A549 (cell line): ENCODE data around the gene MAP3K9.
A peak's percentile ranks its signal among the peaks of the same experiment; 100 is the strongest.

Source experiments
- CHD2 ChIP-seq: fragments of 150-350 bp; IDR thresholded peaks from 2 replicates; pipeline ENCODE4 v1.6.1; 2014; ENCODE audit warnings: low read length; ENCODE audit not compliant: partially characterized antibody
- CHD4 ChIP-seq: fragments of 200-600 bp; sonication (generic); IDR thresholded peaks from 2 replicates; pipeline ENCODE4 v1.6.1; 2016; ENCODE audit warnings: antibody characterized with exemption, mild to moderate bottlenecking, borderline replicate concordance
- EP300 ChIP-seq, 2 experiments: fragments of >200 bp; sonication (Bioruptor Twin); formaldehyde crosslinking; IDR thresholded peaks; 2 replicates in 1 of 2; 3 replicates in 1 of 2; pipeline ENCODE4 v1.6.1; 2016 to 2017
- FOXS1 ChIP-seq: fragments of 250-450 bp; sonication (Bioruptor Pico); IDR thresholded peaks from 2 replicates; pipeline ENCODE4 v1.5.0; 2020; ENCODE audit warnings: mild to moderate bottlenecking, moderate library complexity
- JUNB ChIP-seq: fragments of >200 bp; sonication (Bioruptor Twin); formaldehyde crosslinking; IDR thresholded peaks from 2 replicates; pipeline ENCODE4 v1.6.1; 2016
- MAFK ChIP-seq: fragments of 450-650 bp; IDR thresholded peaks from 2 replicates; pipeline ENCODE4 v1.6.1; 2014; ENCODE audit not compliant: partially characterized antibody
- MYC ChIP-seq: IDR thresholded peaks from 2 replicates; pipeline ENCODE4 v1.6.1; 2012; ENCODE audit warnings: mild to moderate bottlenecking, inconsistent platforms, low read length, improper control_type of control experiment, borderline replicate concordance
- NFE2L2 ChIP-seq: fragments of 150-350 bp; conservative IDR thresholded peaks from 2 replicates; pipeline ENCODE4 v1.6.1; 2014; ENCODE audit warnings: low read length
- POLR2A ChIP-seq: IDR thresholded peaks from 2 replicates; pipeline ENCODE4 v1.6.1; 2012; ENCODE audit warnings: mild to moderate bottlenecking, low read length
- TF ChIP-seq, protein P1 (sequence below): fragments of >200 bp; sonication (Bioruptor Twin); formaldehyde crosslinking; IDR thresholded peaks from 3 replicates; pipeline ENCODE4 v1.5.1; 2016
- TF ChIP-seq, protein P2 (sequence below): fragments of 200-600 bp; sonication (generic); IDR thresholded peaks from 2 replicates; pipeline ENCODE4 v1.6.1; 2016; ENCODE audit warnings: antibody characterized with exemption, mild to moderate bottlenecking, moderate library complexity
- TF ChIP-seq, protein P3 (sequence below): fragments of 450-650 bp; IDR thresholded peaks from 2 replicates; pipeline ENCODE4 v1.6.1; 2014; ENCODE audit warnings: antibody characterized with exemption
- TF ChIP-seq, protein P4 (sequence below): IDR thresholded peaks from 2 replicates; pipeline ENCODE4 v1.6.1; 2012
- TF ChIP-seq, protein P5 (sequence below): IDR thresholded peaks from 2 replicates; pipeline ENCODE4 v1.6.1; 2012

DNA sequence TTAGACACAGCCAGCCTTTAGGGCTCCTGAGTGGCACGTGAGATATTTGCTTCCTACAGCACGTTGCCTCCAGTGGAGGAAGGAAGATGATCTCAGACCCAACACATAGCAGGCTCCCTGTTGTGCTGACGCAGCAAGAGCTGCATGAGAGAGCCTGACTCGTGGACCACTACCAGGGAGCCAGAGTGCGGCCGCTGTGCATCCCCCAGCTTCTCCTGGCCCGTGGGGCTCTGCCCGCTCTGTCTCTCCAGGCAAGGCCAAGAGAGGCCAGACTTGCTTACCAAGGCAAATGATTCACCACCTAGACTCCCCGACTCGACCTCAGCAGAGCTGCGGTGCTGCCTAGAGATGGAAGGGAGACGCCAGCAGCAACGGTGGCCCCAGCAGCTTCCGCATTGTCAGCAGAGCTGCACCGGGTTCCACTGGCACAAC is 37.5 kb downstream of the MAP3K9 start:
- TF ChIP-seq, protein P1, sequence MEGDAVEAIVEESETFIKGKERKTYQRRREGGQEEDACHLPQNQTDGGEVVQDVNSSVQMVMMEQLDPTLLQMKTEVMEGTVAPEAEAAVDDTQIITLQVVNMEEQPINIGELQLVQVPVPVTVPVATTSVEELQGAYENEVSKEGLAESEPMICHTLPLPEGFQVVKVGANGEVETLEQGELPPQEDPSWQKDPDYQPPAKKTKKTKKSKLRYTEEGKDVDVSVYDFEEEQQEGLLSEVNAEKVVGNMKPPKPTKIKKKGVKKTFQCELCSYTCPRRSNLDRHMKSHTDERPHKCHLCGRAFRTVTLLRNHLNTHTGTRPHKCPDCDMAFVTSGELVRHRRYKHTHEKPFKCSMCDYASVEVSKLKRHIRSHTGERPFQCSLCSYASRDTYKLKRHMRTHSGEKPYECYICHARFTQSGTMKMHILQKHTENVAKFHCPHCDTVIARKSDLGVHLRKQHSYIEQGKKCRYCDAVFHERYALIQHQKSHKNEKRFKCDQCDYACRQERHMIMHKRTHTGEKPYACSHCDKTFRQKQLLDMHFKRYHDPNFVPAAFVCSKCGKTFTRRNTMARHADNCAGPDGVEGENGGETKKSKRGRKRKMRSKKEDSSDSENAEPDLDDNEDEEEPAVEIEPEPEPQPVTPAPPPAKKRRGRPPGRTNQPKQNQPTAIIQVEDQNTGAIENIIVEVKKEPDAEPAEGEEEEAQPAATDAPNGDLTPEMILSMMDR: no peak
- no peak for TF ChIP-seq POLR2A
- no peak for TF ChIP-seq EP300 (IDR thresholded peaks at IDR 0.05)
- no peak for TF ChIP-seq NFE2L2
- TF ChIP-seq, protein P2, sequence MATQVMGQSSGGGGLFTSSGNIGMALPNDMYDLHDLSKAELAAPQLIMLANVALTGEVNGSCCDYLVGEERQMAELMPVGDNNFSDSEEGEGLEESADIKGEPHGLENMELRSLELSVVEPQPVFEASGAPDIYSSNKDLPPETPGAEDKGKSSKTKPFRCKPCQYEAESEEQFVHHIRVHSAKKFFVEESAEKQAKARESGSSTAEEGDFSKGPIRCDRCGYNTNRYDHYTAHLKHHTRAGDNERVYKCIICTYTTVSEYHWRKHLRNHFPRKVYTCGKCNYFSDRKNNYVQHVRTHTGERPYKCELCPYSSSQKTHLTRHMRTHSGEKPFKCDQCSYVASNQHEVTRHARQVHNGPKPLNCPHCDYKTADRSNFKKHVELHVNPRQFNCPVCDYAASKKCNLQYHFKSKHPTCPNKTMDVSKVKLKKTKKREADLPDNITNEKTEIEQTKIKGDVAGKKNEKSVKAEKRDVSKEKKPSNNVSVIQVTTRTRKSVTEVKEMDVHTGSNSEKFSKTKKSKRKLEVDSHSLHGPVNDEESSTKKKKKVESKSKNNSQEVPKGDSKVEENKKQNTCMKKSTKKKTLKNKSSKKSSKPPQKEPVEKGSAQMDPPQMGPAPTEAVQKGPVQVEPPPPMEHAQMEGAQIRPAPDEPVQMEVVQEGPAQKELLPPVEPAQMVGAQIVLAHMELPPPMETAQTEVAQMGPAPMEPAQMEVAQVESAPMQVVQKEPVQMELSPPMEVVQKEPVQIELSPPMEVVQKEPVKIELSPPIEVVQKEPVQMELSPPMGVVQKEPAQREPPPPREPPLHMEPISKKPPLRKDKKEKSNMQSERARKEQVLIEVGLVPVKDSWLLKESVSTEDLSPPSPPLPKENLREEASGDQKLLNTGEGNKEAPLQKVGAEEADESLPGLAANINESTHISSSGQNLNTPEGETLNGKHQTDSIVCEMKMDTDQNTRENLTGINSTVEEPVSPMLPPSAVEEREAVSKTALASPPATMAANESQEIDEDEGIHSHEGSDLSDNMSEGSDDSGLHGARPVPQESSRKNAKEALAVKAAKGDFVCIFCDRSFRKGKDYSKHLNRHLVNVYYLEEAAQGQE: no peak
- TF ChIP-seq MAFK: peak; percentile 51
- TF ChIP-seq, protein P3, sequence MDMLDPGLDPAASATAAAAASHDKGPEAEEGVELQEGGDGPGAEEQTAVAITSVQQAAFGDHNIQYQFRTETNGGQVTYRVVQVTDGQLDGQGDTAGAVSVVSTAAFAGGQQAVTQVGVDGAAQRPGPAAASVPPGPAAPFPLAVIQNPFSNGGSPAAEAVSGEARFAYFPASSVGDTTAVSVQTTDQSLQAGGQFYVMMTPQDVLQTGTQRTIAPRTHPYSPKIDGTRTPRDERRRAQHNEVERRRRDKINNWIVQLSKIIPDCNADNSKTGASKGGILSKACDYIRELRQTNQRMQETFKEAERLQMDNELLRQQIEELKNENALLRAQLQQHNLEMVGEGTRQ: no peak
- no peak for TF ChIP-seq MYC
- TF ChIP-seq, protein P4, sequence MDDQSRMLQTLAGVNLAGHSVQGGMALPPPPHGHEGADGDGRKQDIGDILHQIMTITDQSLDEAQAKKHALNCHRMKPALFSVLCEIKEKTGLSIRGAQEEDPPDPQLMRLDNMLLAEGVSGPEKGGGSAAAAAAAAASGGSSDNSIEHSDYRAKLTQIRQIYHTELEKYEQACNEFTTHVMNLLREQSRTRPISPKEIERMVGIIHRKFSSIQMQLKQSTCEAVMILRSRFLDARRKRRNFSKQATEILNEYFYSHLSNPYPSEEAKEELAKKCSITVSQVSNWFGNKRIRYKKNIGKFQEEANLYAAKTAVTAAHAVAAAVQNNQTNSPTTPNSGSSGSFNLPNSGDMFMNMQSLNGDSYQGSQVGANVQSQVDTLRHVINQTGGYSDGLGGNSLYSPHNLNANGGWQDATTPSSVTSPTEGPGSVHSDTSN: no peak
- TF ChIP-seq JUNB: no peak
- TF ChIP-seq, protein P5, sequence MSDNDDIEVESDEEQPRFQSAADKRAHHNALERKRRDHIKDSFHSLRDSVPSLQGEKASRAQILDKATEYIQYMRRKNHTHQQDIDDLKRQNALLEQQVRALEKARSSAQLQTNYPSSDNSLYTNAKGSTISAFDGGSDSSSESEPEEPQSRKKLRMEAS: no peak
- no peak for TF ChIP-seq FOXS1 (CRISPR knock-in tag)
- TF ChIP-seq CHD4: no peak
- TF ChIP-seq CHD2: no peak
